Liver (tissue), 9 donors: ENCODE data around the gene MACROD1. TPM values are rescaled to one million over a fixed set of nuclear protein-coding genes. Genes with fewer than 3 reads are reported as not detected.

Experiments used
- DNase-seq: peaks from one replicate; pipeline ENCODE4 v3.0.0-alpha.2; 2017; ENCODE audit warnings: low spot score
- H3K27ac ChIP-seq, 2 donors: one replicate each; pipeline ENCODE4 v1.7.0; 2013; ENCODE audit warnings: inconsistent platforms in 2 of 2, low read length in 2 of 2, control low read depth in 1 of 2, low read depth in 1 of 2, mild to moderate bottlenecking in 1 of 2
- H3K27me3 ChIP-seq, 4 donors: one replicate each; pipeline versions ENCODE4 v1.6.1 to v1.7.0; 2013; ENCODE audit warnings: low read length in 3 of 4, inconsistent platforms in 1 of 4, mild to moderate bottlenecking in 1 of 4, moderate library complexity in 1 of 4; ENCODE audit not compliant: control insufficient read depth in 4 of 4, insufficient read depth in 4 of 4
- H3K36me3 ChIP-seq, 4 donors: one replicate each; pipeline versions ENCODE4 v1.6.1 to v1.7.0; 2013; ENCODE audit warnings: low read length in 3 of 4, mild to moderate bottlenecking in 3 of 4, low read depth in 1 of 4, moderate library complexity in 1 of 4; ENCODE audit not compliant: control insufficient read depth in 4 of 4, insufficient read depth in 3 of 4
- H3K4me1 ChIP-seq, 4 donors: one replicate each; pipeline versions ENCODE4 v1.6.1 to v1.7.0; 2013; ENCODE audit warnings: low read length in 3 of 4, mild to moderate bottlenecking in 3 of 4, moderate library complexity in 1 of 4; ENCODE audit not compliant: control insufficient read depth in 4 of 4, insufficient read depth in 4 of 4
- H3K4me3 ChIP-seq, 3 donors: one replicate each; pipeline versions ENCODE4 v1.6.1 to v1.7.0; 2013; ENCODE audit warnings: low read length in 3 of 3, control low read depth in 1 of 3, low read depth in 1 of 3, mild to moderate bottlenecking in 1 of 3
- H3K9ac ChIP-seq, 2 donors: one replicate each; pipeline ENCODE4 v1.7.0; 2013; ENCODE audit warnings: low read length in 2 of 2, mild to moderate bottlenecking in 2 of 2, moderate library complexity in 2 of 2, control low read depth in 1 of 2, low read depth in 1 of 2
- H3K9me3 ChIP-seq, 4 donors: one replicate each; pipeline versions ENCODE4 v1.6.1 to v1.7.0; 2013; ENCODE audit warnings: low read length in 3 of 4; ENCODE audit not compliant: control insufficient read depth in 4 of 4
- CTCF ChIP-seq: fragments of 150-350 bp; IDR thresholded peaks from 2 replicates; pipeline ENCODE4 v1.5.1; 2017; ENCODE audit warnings: improper control_type of control experiment, low read depth, low read length; ENCODE audit not compliant: missing input control
- EGR1 ChIP-seq, 2 donors: IDR thresholded peaks; 2 replicates each; pipeline ENCODE4 v1.6.1; 2016 to 2018; ENCODE audit warnings: antibody characterized with exemption in 2 of 2, low read depth in 2 of 2
- FOXA1 ChIP-seq: IDR thresholded peaks from 2 replicates; pipeline ENCODE4 v1.6.1; 2016; ENCODE audit warnings: antibody characterized with exemption
- FOXA2 ChIP-seq: IDR thresholded peaks from 2 replicates; pipeline ENCODE4 v1.6.1; 2016; ENCODE audit warnings: antibody characterized with exemption
- GABPA ChIP-seq, 2 donors: IDR thresholded peaks in 1 of 2; conservative IDR thresholded peaks in 1 of 2; 2 replicates each; pipeline ENCODE4 v1.6.1; 2016; ENCODE audit warnings: antibody characterized with exemption in 2 of 2, mild to moderate bottlenecking in 1 of 2, moderate library complexity in 1 of 2
- HNF4A ChIP-seq, 2 donors: conservative IDR thresholded peaks; 2 replicates each; pipeline ENCODE4 v1.6.1; 2016; ENCODE audit warnings: antibody characterized with exemption in 2 of 2, mild to moderate bottlenecking in 2 of 2
- HNF4G ChIP-seq: IDR thresholded peaks from 2 replicates; pipeline ENCODE4 v1.6.1; 2016; ENCODE audit warnings: antibody characterized with exemption
- JUND ChIP-seq, 2 donors: IDR thresholded peaks; 2 replicates each; pipeline ENCODE4 v1.6.1; 2016; ENCODE audit warnings: antibody characterized with exemption in 2 of 2
- NR2F2 ChIP-seq: IDR thresholded peaks from 2 replicates; pipeline ENCODE4 v1.6.1; 2016; ENCODE audit warnings: antibody characterized with exemption
- RAD21 ChIP-seq, 2 donors: IDR thresholded peaks; 2 replicates each; pipeline ENCODE4 v1.6.1; 2016; ENCODE audit warnings: antibody characterized with exemption in 2 of 2, mild to moderate bottlenecking in 2 of 2
- REST ChIP-seq: IDR thresholded peaks from 2 replicates; pipeline ENCODE4 v1.6.1; 2016; ENCODE audit warnings: antibody characterized with exemption, mild to moderate bottlenecking
- RXRA ChIP-seq, 2 donors: IDR thresholded peaks; 2 replicates each; pipeline ENCODE4 v1.6.1; 2017 to 2018; ENCODE audit warnings: antibody characterized with exemption in 2 of 2, mild to moderate bottlenecking in 1 of 2
- SP1 ChIP-seq: IDR thresholded peaks from 2 replicates; pipeline ENCODE4 v1.6.1; 2018; ENCODE audit warnings: antibody characterized with exemption, mild to moderate bottlenecking
- TAF1 ChIP-seq: conservative IDR thresholded peaks from 2 replicates; pipeline ENCODE4 v1.6.1; 2016; ENCODE audit warnings: antibody characterized with exemption, mild to moderate bottlenecking
- YY1 ChIP-seq: IDR thresholded peaks from 2 replicates; pipeline ENCODE4 v1.6.1; 2016; ENCODE audit warnings: antibody characterized with exemption, mild to moderate bottlenecking
- ZBTB33 ChIP-seq: IDR thresholded peaks from 2 replicates; pipeline ENCODE4 v1.6.1; 2016; ENCODE audit warnings: antibody characterized with exemption
- WGBS: extraction: QIAGEN DNeasy Blood & Tissue Kit; methylation state at CpG from one replicate; pipeline ENCODE4 v1.1.7; 2013; 5-methylcytosine and 5-hydroxymethylcytosine counted together
- polyA plus RNA-seq, 2 donors: library from polyadenylated mRNA; stranded (reverse) in 1 of 2; unstranded in 1 of 2; fragments of 200-250 nt in 1 of 2; fragments of >200 nt in 1 of 2; fragmentation: Nextera tagmentation in 1 of 2; extraction: Ambion mirVana in 1 of 2; gene quantifications; one replicate each; pipeline versions ENCODE4 v1.2.1 to v1.2.3, GENCODE V29; 2013 to 2015
- total RNA-seq, 2 donors: library from RNA; depleted of rRNA; stranded (reverse); fragments of >200 nt; gene quantifications; one replicate each; pipeline ENCODE4 v1.2.3, GENCODE V29; 2014
- TF ChIP-seq, protein P1 (sequence below): IDR thresholded peaks from 2 replicates; pipeline ENCODE4 v1.6.1; 2016; ENCODE audit warnings: antibody characterized with exemption
- TF ChIP-seq, protein P2 (sequence below): IDR thresholded peaks from 2 replicates; pipeline ENCODE4 v1.6.1; 2016; ENCODE audit warnings: antibody characterized with exemption
- donor health status: healthy.
- donor health status: healthy.
- donor health status: healthy.
- donor health status: healthy.
- donor health status: healthy.

MACROD1 gene
- total and polyA plus RNA-seq, 4 donors, result 8.9 to 25.9 (median 13.1) TPM

- Histone ChIP-seq H3K27me3 (no peaks in the 10 kb centered on the region), H3K9me3 (no peaks in the 10 kb centered on the region), H3K4me3 (no peak overlapping the region), H3K9ac (no peak overlapping the region), H3K4me1 (peaks cover 0 to 26% (median 13%) of the 10 kb centered on the region in 4 donors), H3K36me3 (no peaks in the 10 kb centered on the region), H3K27ac (no peak overlapping the region)
- WGBS, result 72% methylated on average over 13 of the region's 13 CpGs
- TF ChIP-seq GABPA (IDR thresholded peaks at IDR 0.05 in 1 of 2, conservative IDR thresholded peaks at IDR 0.05 in 1 of 2) (no peak), TAF1 (no peak), HNF4G (no peak), HNF4A (conservative IDR thresholded peaks at IDR 0.05) (no peak), CTCF (no peak), ZBTB33 (no peak), EGR1 (IDR thresholded peaks at IDR 0.05; ENCODE audit: low read depth in 2 of 2) (no peak), YY1 (no peak), REST (no peak), NR2F2 (no peak), JUND (IDR thresholded peaks at IDR 0.05) (no peak), FOXA2 (no peak), RXRA (IDR thresholded peaks at IDR 0.05) (no peak), FOXA1 (no peak), SP1 (no peak), RAD21 (IDR thresholded peaks at IDR 0.05) (no peak)
- TF ChIP-seq, protein P1, sequence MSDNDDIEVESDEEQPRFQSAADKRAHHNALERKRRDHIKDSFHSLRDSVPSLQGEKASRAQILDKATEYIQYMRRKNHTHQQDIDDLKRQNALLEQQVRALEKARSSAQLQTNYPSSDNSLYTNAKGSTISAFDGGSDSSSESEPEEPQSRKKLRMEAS, result no peak
- TF ChIP-seq, protein P2, sequence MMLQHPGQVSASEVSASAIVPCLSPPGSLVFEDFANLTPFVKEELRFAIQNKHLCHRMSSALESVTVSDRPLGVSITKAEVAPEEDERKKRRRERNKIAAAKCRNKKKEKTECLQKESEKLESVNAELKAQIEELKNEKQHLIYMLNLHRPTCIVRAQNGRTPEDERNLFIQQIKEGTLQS, result no peak
- peak; percentile 44 for DNase-seq
Observed at GRCh38 chr11:64132191-64132771, 33.6 kb downstream of the MACROD1 start.
